SK-N-SH (cell line): ENCODE results near the gene MNX1. TPM values are rescaled to one million over a fixed set of nuclear protein-coding genes. Genes with fewer than 3 reads are reported as not detected.

Source experiments
- CTCF ChIA-PET: fragments of 300-600, 350-600 bp; formaldehyde crosslinking; extraction: SDS; loops from one replicate; lab custom pipeline; 2021; lab: Yijun Ruan, JAX
- POLR2A ChIA-PET: fragments of 350-600 bp; sonication (Branson Sonifier 250); formaldehyde crosslinking; extraction: SDS; loops from one replicate; lab custom pipeline; 2020; ENCODE audit warnings: antibody characterized with exemption, inconsistent platforms; lab: Yijun Ruan, JAX
- DNase-seq: peaks from one replicate; pipeline ENCODE4 v3.0.0; 2012
- H2AFZ ChIP-seq: fragments of 200-600 bp; sonication (generic); 2 replicates; pipeline ENCODE4 v1.8.1; 2016; ENCODE audit warnings: antibody characterized with exemption, mild to moderate bottlenecking, low read depth
- H3F3A ChIP-seq: fragments of 200-600 bp; sonication (generic); replicated peaks from 2 replicates; pipeline ENCODE3; 2016; ENCODE audit warnings: antibody characterized with exemption, mild to moderate bottlenecking; ENCODE audit not compliant: insufficient read depth
- H3K27ac ChIP-seq, 2 experiments: fragments of 200-500 bp in 1 of 2; fragments of 200-600 bp in 1 of 2; sonication (Bioruptor generic) in 1 of 2; sonication (generic), shearing (Covaris generic) in 1 of 2; 2 replicates each; pipeline versions ENCODE4 v1.5.1 to v1.6.1; 2014 to 2016; ENCODE audit warnings: low read depth in 2 of 2, inconsistent platforms in 1 of 2, low read length in 1 of 2, mild to moderate bottlenecking in 1 of 2, mixed read lengths in 1 of 2
- H3K27me3 ChIP-seq: fragments of 200-600 bp; sonication (generic), shearing (Covaris generic); 2 replicates; pipeline ENCODE4 v1.6.1; 2016; ENCODE audit warnings: mixed run types; ENCODE audit not compliant: insufficient read depth
- H3K36me3 ChIP-seq, 2 experiments: fragments of 200-500 bp in 1 of 2; fragments of 200-600 bp in 1 of 2; sonication (Bioruptor generic) in 1 of 2; sonication (generic) in 1 of 2; replicated peaks in 1 of 2; 2 replicates each; pipeline versions ENCODE3 to v1.5.1; 2014 to 2016; ENCODE audit warnings: low read length in 1 of 2, mild to moderate bottlenecking in 1 of 2; ENCODE audit not compliant: insufficient read depth in 2 of 2, control insufficient read depth in 1 of 2
- H3K4me1 ChIP-seq, 2 experiments: fragments of 200-500 bp in 1 of 2; fragments of 200-600 bp in 1 of 2; sonication (Bioruptor generic) in 1 of 2; sonication (generic), shearing (Covaris generic) in 1 of 2; 2 replicates each; pipeline versions ENCODE4 v1.5.1 to v1.6.1; 2014 to 2016; ENCODE audit warnings: low read depth in 1 of 2, low read length in 1 of 2, mixed run types in 1 of 2; ENCODE audit not compliant: insufficient read depth in 2 of 2, control insufficient read depth in 1 of 2
- H3K4me2 ChIP-seq: fragments of 200-600 bp; sonication (generic), shearing (Covaris generic); 2 replicates; pipeline ENCODE4 v1.6.1; 2017; ENCODE audit warnings: mixed run types
- H3K4me3 ChIP-seq, 2 experiments: fragments of 200-500 bp in 1 of 2; fragments of 200-600 bp in 1 of 2; sonication (Bioruptor generic) in 1 of 2; sonication (generic), shearing (Covaris generic) in 1 of 2; 2 replicates each; pipeline versions ENCODE4 v1.5.1 to v1.8.1; 2014 to 2016; ENCODE audit warnings: low read depth in 2 of 2, inconsistent platforms in 1 of 2, low read length in 1 of 2, mild to moderate bottlenecking in 1 of 2, mixed read lengths in 1 of 2, moderate library complexity in 1 of 2
- H3K79me2 ChIP-seq: fragments of 200-600 bp; sonication (generic); 2 replicates; pipeline ENCODE4 v1.8.1; 2017; ENCODE audit warnings: mild to moderate bottlenecking; ENCODE audit not compliant: insufficient read depth
- H3K9ac ChIP-seq: fragments of 200-600 bp; sonication (generic); 2 replicates; pipeline ENCODE4 v1.6.1; 2017; ENCODE audit warnings: mixed run types
- H3K9me2 ChIP-seq: fragments of 200-600 bp; sonication (generic); 2 replicates; pipeline ENCODE4 v1.6.1; 2017; ENCODE audit warnings: mixed run types
- H3K9me3 ChIP-seq: fragments of 200-600 bp; sonication (generic); 2 replicates; pipeline ENCODE4 v1.6.1; 2017; ENCODE audit warnings: mixed run types, mild to moderate bottlenecking, moderate library complexity
- H4K20me1 ChIP-seq: fragments of 200-600 bp; sonication (generic); 2 replicates; pipeline ENCODE4 v1.6.1; 2017; ENCODE audit warnings: mild to moderate bottlenecking, mixed run types; ENCODE audit not compliant: insufficient read depth
- CHD2 ChIP-seq: fragments of 150-350 bp; IDR thresholded peaks from 2 replicates; pipeline ENCODE4 v1.6.1; 2018; ENCODE audit warnings: low read length; ENCODE audit not compliant: partially characterized antibody
- CTCF ChIP-seq: fragments of 200-600 bp; sonication (generic); IDR thresholded peaks from 2 replicates; pipeline ENCODE4 v1.6.1; 2017; ENCODE audit warnings: antibody characterized with exemption, mild to moderate bottlenecking, moderate library complexity
- EP300 ChIP-seq, 2 experiments: IDR thresholded peaks; 2 replicates each; pipeline versions ENCODE4 v1.4.0 to v1.6.1; 2012; ENCODE audit warnings: borderline replicate concordance in 1 of 2, low read depth in 1 of 2, low read length in 1 of 2
- FOXJ3 ChIP-seq: sonication (generic); formaldehyde crosslinking; IDR thresholded peaks from 2 replicates; pipeline ENCODE4 v1.5.1; 2020; ENCODE audit warnings: mild to moderate bottlenecking, missing genetic modification reagents
- GABPA ChIP-seq: IDR thresholded peaks from 2 replicates; pipeline ENCODE4 v1.4.0; 2012; ENCODE audit warnings: low read depth, mild to moderate bottlenecking
- GATA2 ChIP-seq: sonication (generic); formaldehyde crosslinking; IDR thresholded peaks from 2 replicates; pipeline ENCODE4 v1.5.0; 2020; ENCODE audit warnings: mild to moderate bottlenecking, missing genetic modification reagents
- POLR2AphosphoS5 ChIP-seq: IDR thresholded peaks from 2 replicates; pipeline ENCODE4 v1.6.1; 2012; ENCODE audit warnings: low read depth, low read length
- SIN3A ChIP-seq: IDR thresholded peaks from 2 replicates; pipeline ENCODE4 v1.6.1; 2012; ENCODE audit warnings: low read depth, mild to moderate bottlenecking, low read length, moderate library complexity, borderline replicate concordance
- SMC3 ChIP-seq: IDR thresholded peaks from 2 replicates; pipeline ENCODE4 v1.6.1; 2012; ENCODE audit warnings: low read depth, low read length, improper control_type of control experiment
- TCF12 ChIP-seq: IDR thresholded peaks from 2 replicates; pipeline ENCODE4 v1.4.0; 2012
- USF1 ChIP-seq: IDR thresholded peaks from 2 replicates; pipeline ENCODE4 v1.4.0; 2012; ENCODE audit warnings: low read depth, borderline replicate concordance
- WGBS: methylation state at CpG from one replicate; pipeline ENCODE4 v1.1.6; 2017; ENCODE audit warnings: low lambda C conversion rate; 5-methylcytosine and 5-hydroxymethylcytosine counted together
- polyA plus RNA-seq, 3 experiments: library from polyadenylated mRNA; depleted of rRNA; stranded (reverse); fragments of >200 nt; gene quantifications; 2 replicates each; pipeline ENCODE4 v1.2.3, GENCODE V29; 2012
- TF ChIP-seq, protein P1 (sequence below): IDR thresholded peaks from 2 replicates; pipeline ENCODE4 v1.6.1; 2012; ENCODE audit warnings: mild to moderate bottlenecking, low read depth, low read length, moderate library complexity
- TF ChIP-seq, protein P2 (sequence below): fragments of 150-350 bp; IDR thresholded peaks from 2 replicates; pipeline ENCODE4 v1.6.1; 2017; ENCODE audit warnings: antibody characterized with exemption, low read length, low read depth, borderline replicate concordance
- TF ChIP-seq, protein P3 (sequence below): IDR thresholded peaks from 2 replicates; pipeline ENCODE4; 2012

MNX1 gene
- polyA plus RNA-seq, 1 of the 3 experiments (the other 2 are of a cell fraction), result not detected

DNA sequence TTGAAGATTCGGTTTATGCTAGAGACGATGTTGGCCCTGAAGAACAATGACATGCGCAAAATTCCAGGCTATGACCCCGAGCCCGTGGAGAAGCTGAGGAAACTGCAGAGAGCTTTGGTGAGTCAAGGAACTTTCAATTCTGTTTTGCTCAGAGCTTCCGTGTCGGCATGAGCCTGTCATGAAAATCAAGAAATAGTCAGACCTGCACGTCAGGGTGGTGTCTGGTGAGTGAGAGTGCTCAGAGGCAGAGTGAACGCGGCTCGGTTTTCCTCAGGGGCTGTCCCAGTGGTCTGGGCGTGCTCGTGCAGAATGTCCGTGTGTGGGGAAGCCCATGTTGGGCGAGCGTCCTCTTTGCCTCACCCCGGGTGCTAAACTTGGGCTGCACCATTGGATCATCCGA lies 48.3 kb downstream of the MNX1 start:
- Histone ChIP-seq H3K27me3 (no peaks in the 10 kb centered on the region), H3K9ac (no peak overlapping the region), H3K79me2 (peaks cover 32% of the 10 kb centered on the region), H3K9me3 (no peaks in the 10 kb centered on the region), H4K20me1 (peaks cover 30% of the 10 kb centered on the region), H3K27ac (no peak overlapping the region), H3K36me3 (peaks cover 71 to 86% of the 10 kb centered on the region in 2 experiments), H3K4me3 (no peak overlapping the region), H3K4me1 (no peaks in the 10 kb centered on the region), H3F3A (no peaks in the 10 kb centered on the region), H2AFZ (no peak overlapping the region), H3K9me2 (no peaks in the 10 kb centered on the region), H3K4me2 (no peak overlapping the region)
- DNase-seq, result no peak
- WGBS, result 96% methylated on average over 18 of the region's 18 CpGs
- TF ChIP-seq TCF12, result no peak
- TF ChIP-seq POLR2AphosphoS5, result no peak
- no peak for TF ChIP-seq CTCF
- TF ChIP-seq, protein P1, sequence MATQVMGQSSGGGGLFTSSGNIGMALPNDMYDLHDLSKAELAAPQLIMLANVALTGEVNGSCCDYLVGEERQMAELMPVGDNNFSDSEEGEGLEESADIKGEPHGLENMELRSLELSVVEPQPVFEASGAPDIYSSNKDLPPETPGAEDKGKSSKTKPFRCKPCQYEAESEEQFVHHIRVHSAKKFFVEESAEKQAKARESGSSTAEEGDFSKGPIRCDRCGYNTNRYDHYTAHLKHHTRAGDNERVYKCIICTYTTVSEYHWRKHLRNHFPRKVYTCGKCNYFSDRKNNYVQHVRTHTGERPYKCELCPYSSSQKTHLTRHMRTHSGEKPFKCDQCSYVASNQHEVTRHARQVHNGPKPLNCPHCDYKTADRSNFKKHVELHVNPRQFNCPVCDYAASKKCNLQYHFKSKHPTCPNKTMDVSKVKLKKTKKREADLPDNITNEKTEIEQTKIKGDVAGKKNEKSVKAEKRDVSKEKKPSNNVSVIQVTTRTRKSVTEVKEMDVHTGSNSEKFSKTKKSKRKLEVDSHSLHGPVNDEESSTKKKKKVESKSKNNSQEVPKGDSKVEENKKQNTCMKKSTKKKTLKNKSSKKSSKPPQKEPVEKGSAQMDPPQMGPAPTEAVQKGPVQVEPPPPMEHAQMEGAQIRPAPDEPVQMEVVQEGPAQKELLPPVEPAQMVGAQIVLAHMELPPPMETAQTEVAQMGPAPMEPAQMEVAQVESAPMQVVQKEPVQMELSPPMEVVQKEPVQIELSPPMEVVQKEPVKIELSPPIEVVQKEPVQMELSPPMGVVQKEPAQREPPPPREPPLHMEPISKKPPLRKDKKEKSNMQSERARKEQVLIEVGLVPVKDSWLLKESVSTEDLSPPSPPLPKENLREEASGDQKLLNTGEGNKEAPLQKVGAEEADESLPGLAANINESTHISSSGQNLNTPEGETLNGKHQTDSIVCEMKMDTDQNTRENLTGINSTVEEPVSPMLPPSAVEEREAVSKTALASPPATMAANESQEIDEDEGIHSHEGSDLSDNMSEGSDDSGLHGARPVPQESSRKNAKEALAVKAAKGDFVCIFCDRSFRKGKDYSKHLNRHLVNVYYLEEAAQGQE, result no peak
- TF ChIP-seq FOXJ3, result no peak
- TF ChIP-seq SIN3A, result no peak
- TF ChIP-seq USF1, result no peak
- TF ChIP-seq, protein P2, sequence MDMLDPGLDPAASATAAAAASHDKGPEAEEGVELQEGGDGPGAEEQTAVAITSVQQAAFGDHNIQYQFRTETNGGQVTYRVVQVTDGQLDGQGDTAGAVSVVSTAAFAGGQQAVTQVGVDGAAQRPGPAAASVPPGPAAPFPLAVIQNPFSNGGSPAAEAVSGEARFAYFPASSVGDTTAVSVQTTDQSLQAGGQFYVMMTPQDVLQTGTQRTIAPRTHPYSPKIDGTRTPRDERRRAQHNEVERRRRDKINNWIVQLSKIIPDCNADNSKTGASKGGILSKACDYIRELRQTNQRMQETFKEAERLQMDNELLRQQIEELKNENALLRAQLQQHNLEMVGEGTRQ, result no peak
- ChIA-PET POLR2A (no interaction called here), CTCF (interaction anchor here (0.7 to 9.1 kb wide), 5 partner anchors 8 to 311 kb away, joined by 3 to 73 read pairs (median 5); partner anchors contain the start of gene NOM1)

- Histone ChIP-seq H3K27me3 (no peaks in the 10 kb centered on the region), H3K9me2 (no peaks in the 10 kb centered on the region), H3K79me2 (peaks cover 83% of the 10 kb centered on the region), H3K4me2 (no peak overlapping the region), H3K4me1 (peaks cover 5 to 9% of the 10 kb centered on the region in 2 experiments; a peak in 3 of 4 replicates), H3K9ac (no peak overlapping the region), H4K20me1 (peaks cover 51% of the 10 kb centered on the region), H3K27ac (no peak overlapping the region), H3K36me3 (peaks cover 83 to 88% of the 10 kb centered on the region in 2 experiments), H3K9me3 (no peaks in the 10 kb centered on the region), H2AFZ (no peak overlapping the region), H3K4me3 (no peak overlapping the region), H3F3A (peaks cover 4% of the 10 kb centered on the region)
- WGBS, result 88% methylated on average over 2 of the region's 2 CpGs
- CTCF ChIA-PET, result interaction anchor here (0.7 to 2.4 kb wide), 4 partner anchors 8 to 317 kb away, joined by 3 to 8 read pairs (median 6); no protein-coding TSS in a partner anchor
- no peak for DNase-seq
- POLR2A ChIA-PET, result interaction anchor here (0.5 kb wide), 1 partner anchor 438 kb away, joined by 6 read pairs; no protein-coding TSS in a partner anchor
- TF ChIP-seq, protein P3, sequence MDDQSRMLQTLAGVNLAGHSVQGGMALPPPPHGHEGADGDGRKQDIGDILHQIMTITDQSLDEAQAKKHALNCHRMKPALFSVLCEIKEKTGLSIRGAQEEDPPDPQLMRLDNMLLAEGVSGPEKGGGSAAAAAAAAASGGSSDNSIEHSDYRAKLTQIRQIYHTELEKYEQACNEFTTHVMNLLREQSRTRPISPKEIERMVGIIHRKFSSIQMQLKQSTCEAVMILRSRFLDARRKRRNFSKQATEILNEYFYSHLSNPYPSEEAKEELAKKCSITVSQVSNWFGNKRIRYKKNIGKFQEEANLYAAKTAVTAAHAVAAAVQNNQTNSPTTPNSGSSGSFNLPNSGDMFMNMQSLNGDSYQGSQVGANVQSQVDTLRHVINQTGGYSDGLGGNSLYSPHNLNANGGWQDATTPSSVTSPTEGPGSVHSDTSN, result no peak
- TF ChIP-seq CTCF (no peak), USF1 (no peak), CHD2 (no peak), GATA2 (CRISPR knock-in tag) (no peak), EP300 (IDR thresholded peaks at IDR 0.05; ENCODE audit: borderline replicate concordance in 1 of 2, low read depth in 1 of 2, low read length in 1 of 2) (no peak), POLR2AphosphoS5 (no peak), GABPA (no peak), SMC3 (no peak)
Observed at GRCh38 chr7:156956727-156957126, 53.7 kb downstream of the MNX1 start.
